HG02759 (cell line): ENCODE results near the gene SH3D21.
A peak's percentile ranks its signal among the peaks of the same experiment; 100 is the strongest.

Source experiments
- ATAC-seq: cut with Tn5 transposase; IDR thresholded peaks from one replicate; pipeline ENCODE4 v1.9.1; 2021; ENCODE audit warnings: mild to moderate bottlenecking, moderate library complexity; ENCODE audit not compliant: unreplicated experiment

SH3D21 gene

DNA sequence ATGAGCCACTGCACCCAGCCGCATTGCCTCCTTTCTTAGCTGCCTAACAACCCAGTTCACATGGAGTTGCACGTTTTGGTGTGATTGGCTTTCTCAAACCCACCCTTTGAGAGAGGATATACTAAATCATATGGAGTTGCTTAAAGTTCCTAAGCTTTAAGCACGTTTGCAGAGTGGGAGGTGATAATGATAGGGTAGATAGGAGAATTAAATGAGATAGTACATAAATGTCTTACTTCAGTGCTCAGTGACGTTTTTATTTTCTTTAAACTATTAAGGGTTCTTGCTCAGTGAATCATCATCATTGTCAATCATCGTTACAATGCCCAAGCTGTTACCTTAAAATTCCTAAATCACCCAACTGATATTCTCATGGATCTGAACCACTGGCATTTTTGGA is 2.9 kb upstream of the SH3D21 start:
- ATAC-seq, result no peak

DNA sequence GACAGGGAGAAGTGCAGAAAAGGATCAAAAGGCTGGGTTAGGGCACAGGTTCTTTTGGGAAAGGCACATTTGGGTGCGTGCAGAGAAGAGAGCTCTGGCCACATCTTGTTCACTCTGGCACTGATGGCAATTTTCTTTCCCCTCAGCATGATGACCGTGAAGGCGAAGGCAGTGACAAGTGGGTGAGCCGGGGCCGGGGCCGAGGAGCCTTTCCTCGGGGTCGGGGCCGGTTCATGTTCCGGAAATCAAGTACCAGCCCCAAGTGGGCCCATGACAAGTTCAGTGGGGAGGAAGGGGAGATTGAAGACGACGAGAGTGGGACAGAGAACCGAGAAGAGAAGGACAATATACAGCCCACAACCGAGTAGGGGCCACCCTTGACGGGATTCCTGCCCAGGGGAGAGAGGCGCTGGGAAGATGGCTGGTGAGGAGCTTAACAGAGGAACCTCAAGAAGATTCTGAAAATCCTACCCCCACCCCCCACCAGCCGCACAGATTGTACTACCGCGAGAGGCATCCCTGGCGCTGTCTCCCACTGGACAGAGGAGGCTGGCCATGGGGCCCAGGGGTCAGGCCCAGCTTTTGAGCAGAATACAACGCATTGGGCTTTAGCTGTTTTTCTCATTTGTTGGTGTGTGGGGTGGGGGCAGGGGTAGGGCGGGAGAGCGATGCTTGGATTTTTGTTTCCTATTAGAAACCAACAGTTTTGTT is 2.4 kb upstream of the SH3D21 start:
- no peak for ATAC-seq

DNA sequence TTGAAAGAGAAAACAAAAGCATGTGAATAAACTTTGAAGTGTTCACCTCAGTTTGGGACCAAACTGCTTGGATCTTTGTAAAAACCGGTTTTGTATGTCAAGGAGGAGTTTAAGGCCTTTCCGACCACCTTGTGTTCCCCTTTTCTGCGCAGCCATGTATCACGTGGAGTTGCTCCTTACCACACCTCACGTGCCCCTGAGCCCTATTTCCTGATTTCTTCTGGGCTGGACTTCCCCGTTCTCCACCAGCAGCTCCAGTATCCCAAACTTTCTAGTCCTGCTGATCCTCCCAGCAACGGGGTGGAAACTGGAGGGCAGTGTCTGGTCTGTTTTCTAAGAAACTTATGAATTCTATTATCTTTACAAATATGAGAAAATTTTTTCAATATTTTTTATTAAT is 1.6 kb upstream of the SH3D21 start:
- no peak for ATAC-seq

DNA sequence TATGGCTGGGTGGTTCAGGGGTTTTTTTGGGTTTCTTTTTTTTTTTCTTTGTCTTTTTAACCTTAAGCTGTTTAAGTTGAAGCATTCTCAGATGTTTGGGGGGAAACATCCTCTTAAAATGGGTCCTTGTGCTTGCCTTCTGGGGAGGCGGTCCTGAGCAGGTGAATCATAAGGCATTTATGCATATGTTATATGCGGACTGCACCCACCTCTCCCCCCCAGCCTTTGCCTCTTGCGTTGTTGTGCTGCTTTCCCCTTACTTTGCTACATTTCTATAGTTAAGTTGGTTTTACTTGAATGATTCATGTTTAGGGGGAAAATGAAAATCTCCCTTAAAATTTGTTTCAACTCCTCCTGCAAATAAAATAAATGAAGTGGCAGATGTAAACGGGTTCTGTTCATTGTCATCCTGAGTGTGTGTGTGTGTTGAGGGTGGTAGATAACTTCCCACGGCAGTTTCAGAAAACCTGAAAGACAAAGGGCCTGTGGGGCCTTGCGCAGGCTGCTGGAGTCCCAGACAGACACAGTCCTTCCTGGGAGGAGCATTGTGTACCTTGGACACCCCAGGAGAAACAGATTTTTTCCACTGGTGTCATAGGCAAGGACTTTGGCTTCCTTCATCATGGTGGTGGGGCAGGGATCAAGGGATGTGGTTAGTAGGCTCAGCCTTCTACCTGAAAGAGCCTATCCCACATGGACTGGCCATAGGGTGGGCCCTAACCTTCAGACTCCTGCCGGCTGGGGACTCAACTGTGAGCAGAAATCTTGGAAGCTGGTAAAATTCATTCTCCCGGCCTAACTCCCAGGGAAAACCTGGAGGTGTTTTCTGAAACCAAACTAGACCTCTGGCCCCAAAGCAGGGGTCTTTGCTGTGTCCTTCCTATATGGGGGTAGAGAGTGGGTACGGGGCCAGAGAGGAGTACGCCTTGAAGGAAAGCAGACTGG is 926 bp upstream of the SH3D21 start:
- no peak for ATAC-seq

DNA sequence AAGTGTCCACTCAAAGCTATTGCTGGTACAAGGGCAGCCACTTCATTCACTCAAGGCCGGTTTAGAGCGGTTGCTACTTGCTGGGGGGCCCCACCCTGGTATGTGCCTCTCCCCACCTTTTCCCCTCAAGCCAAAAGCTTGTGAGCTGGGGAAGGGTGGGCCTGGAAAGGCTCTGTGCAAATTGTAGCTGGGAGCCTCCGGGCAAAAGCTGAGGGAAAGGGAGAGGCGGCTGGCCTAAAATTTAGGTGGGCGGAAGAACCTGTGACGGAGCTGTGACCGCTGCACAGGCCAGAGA is 306 bp upstream of the SH3D21 start:
- ATAC-seq, result no peak

DNA sequence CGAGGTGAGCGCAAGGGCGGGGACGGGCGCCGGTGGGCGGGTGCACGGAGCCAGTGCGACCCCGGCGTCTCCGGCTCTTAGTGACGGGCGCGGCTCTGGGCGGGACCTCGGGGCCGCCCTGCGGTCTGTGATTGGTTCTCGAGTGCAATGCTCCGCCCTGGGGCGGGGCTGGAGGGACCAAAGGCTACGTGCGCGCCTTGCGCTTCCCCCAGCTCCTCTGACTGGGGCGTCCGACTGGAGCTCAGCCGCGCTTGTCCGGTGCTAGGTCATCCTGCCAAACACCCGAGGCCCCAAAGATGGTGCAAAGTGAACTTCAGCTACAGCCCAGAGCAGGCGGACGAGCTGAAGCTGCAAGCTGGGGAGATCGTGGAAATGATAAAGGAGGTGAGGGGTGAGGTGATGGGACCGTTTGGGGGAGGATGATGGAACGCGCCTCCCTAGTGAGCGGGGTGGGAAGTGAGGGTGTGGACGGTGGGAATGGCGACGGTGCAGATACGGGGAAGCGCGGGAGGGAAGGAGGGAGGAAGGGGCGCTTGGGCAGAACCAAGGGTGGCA is 811 bp downstream of the SH3D21 start:
- peak; percentile 97 for ATAC-seq

DNA sequence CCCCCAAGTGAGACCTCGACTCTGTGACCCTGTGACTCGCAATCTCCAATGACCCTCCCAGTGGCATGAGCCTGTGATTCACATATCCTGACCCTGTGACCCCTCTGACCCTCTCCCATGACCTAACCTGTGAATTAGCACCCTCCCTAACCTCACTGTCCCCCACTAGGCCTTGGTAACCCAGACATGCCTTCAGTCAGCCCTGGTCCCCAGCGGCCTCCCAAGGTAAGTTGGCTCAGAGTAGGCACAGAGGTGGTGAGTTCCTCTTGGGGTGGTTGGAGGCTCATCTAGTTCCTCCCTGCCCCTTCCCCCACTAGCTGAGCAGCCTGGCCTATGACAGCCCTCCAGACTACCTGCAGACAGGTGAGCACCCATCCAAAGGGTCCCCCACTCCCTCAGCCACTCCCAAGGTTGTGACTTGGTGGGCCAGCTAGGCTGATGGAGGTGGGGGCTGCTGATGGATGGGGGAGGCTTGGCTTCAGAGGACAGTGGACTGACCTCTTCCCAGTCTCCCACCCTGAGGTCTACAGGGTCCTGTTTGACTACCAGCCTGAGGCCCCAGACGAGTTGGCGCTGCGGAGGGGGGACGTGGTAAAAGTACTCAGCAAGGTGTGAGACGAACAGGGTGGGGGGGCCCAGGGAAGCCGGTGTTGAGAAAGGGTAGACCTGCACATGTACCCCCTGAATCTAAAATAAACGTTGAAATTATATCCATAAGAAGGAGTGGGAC is 1.6 kb downstream of the SH3D21 start:
- no peak for ATAC-seq

DNA sequence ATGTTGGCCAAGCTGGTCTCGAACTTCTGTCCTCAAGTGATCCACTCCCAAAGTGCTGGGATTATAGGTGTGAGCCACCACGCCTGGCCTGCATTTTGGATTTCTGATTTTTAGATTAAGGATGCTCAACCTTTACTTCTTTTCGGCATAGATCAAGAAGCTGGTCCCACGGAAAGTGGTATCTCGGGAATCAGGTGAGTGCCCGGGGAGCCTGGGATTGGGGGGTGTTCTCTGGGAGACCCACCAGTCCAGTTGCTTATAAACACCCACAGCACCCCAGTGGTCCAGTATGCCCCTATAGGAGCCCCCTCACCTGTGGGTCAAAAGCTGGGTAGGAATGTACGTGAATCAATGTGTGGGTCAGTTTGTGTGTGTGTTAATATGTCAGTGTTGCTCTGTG is 3.2 kb downstream of the SH3D21 start:
- ATAC-seq, result no peak

DNA sequence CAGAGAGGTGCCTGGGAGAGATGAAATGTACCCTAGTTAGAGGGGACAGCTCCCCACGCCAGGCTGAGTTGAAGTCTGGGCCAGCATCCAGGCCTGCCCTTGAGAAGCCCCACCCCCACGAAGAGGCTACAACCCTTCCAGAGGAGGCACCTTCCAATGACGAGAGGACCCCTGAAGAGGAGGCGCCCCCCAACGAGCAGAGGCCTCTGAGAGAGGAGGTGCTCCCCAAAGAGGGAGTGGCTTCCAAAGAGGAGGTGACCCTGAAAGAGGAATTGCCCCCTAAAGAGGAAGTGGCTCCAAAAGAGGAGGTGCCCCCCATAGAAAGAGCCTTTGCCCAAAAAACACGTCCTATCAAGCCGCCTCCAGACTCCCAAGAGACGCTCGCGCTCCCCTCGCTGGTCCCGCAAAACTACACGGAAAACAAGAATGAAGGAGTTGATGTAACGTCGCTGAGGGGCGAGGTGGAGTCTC is 14.2 kb downstream of the SH3D21 start:
- no peak for ATAC-seq

DNA sequence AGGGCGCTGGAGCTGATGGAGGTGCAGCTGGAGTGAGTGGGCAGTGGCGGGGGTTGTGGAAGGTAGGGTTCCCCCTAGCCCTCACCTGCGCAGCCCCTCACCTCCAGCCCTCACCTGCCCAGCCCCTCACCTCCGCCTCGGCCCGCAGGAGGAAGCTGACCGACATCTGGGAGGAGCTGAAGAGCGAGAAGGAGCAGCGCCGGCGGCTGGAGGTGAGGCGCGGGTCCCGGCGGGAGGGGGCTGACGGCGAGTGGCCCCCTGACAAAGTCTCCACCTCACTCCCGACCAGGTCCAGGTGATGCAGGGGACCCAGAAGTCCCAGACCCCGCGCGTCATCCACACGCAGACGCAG is 14.6 kb downstream of the SH3D21 start:
- ATAC-seq, result no peak

DNA sequence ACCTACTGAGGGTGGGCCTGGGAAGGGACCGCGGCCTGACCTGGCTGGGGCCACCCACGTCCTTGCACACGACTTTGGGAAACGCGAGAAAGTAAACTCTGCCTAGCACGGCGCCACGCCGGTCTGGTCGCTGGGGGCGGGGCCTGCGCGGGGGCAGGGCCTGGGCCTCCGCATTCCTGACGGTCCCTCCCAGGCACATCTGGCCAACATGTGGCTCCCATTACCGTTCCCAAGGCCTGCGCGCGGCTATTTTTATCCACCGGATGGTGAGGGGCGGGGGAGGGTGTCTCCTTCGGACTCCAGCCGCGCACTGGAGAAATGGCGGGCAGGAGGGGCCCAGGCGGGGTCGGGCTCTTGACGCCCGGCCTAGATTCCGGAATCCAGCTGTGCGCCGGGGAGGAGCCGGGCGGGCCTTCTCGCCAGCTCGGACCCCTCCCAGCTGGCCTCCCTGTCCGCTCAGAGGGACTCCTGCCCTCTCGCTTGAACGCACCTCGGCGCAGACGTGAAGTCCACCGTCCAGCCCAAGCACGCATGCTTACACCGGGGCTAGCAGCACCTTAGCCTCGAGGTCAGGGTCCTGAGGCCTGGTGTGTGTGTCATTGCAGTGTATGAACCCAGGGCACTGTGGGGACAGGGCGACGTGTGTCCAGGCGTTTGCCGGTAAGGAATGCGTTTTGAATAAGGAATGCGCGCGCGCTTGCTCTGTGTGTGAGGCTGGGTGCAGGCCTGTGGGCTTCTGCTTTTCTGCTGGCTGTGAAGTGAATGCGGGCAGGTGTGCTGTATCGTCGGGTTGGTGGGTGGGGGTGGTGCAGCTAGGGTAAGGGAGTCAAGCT is 15.2 kb downstream of the SH3D21 start:
- ATAC-seq, result no peak

DNA sequence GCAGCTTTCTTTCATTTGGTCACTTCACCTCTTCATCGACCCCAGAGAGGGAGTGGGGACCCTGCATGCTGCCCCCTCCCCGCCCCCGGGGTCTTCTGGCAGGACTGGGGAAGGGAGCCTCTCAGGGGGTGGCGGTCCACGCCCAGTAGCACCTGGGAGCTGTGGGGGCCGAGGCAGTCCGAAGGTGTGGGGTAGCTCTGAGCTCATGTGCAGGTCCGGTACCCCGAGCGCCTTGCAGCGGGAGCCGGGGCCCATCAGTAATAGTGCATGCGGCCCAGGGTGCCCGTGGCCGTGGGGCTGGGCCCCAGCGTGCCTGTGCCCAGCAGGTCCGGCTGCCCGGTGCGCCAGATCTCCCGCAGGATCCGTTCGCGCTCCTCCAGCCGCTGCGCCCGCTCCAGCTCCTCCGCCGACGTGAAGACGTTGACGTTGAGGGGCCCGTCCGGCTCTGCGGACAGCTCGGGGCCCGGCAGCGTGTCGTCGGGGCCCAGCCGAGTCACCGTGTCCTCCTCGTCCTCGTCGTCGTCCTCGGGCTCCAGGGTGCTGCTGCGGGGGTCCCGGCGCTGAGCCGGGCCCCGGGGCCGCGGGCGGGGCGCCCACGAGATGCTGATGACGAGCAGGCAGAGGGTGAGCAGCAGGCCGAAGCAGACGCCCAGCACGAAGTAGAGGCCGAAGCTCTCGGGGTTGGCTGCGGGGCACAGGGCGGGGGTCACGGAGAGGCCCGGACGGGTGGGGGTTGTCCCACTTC is 16.0 kb downstream of the SH3D21 start:
- ATAC-seq, result no peak

DNA sequence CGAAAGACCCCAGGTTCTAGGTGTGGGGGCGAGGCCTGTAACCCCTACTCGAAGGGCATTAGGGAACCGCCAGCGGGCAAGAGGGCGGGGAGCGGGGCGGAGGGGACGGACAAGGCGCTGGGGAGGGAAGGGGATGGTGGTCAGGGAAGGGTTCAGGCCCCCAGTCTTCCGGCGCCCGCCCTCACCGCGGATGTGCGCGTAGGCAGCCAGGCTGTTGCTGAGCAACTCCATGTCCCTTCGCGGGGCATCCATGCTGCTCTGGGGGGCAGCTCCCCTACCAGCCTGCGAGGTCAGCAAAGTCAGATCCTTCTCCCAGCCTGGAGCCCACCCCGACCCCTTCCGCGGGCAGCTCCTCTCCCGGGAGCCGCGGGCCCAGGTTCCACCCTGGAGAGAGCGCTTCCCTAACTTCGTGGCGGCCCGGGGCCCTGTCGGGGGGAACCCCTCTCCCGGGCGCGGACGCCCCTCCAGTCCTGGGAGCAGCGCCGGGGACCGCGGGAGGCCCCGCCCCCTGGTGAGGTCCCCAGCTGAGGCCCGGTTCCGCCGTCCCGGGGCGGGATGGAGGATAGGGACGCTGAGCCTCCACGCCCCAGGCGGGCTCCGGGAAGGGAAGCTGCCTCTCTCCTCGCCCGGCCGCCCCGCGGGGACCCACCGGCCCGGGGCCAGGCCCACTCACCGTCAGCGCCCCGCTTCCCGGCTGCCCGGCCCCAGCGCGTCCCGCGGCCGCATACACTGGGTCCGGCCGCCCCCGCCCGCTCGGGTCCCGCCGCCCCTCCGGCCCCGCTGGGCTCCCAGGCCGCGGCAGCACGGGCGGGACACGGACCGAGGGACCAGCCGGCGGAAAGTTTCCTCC is 16.8 kb downstream of the SH3D21 start:
- peak; percentile 33 for ATAC-seq

DNA sequence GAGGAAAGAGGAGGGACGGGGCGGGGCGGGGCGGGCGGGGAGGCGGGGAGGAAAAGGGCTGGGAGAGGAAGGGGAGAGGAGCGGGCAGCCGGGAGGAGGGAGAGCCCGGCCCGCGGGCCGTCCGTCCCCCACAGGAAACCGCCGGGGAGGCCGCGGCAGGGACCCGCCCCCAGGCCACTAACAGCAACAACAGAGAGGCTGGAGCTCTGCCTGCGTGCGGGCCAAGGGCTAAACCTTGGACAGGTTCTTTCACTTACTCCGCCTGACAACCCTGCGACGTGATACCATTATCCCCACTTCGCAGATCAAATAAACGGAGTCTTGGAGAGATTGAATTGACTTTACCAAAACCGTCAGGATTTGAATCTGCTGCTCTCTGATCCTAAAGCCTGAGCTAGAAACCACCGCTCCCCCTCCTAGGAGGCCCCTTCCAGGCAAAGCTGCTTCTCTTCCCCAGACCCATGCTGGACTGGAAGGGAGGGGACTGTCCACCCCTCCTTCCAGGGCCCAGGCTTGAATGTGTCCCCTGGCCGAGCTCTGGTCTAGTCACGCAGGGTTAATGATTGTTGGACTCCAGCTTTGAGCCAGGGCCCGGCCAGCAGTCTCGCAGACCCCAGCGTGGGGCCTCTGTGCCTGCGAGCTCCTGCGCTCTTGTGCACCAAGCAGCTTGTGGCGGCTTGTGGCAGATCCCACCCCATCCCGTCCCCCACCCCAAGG is 17.6 kb downstream of the SH3D21 start, which contains the start of gene EVA1B:
Gene EVA1B (minus strand): TSS at position 10 of the 717 bp plus-strand sequence. CDS start 608 bp downstream, outside the sequence.
- peak; percentile 45 for ATAC-seq

DNA sequence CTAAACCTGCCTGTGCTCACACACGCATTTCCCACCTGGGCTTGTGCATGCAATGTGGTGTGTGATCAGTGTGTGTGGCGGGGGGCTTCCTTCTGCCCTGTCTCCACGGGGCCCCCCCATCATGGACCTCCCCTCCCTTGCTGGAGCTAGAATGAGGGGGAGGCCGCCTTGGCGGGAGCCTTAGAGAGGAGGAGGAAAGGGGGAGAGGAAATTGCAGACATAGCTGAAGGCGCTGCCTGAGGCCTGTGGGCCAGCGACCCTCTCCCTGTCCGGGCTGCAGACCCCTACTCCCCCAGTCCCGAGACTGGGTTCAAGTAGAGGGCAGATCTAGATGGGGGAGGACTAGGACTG is 18.2 kb downstream of the SH3D21 start:
- ATAC-seq, result no peak

DNA sequence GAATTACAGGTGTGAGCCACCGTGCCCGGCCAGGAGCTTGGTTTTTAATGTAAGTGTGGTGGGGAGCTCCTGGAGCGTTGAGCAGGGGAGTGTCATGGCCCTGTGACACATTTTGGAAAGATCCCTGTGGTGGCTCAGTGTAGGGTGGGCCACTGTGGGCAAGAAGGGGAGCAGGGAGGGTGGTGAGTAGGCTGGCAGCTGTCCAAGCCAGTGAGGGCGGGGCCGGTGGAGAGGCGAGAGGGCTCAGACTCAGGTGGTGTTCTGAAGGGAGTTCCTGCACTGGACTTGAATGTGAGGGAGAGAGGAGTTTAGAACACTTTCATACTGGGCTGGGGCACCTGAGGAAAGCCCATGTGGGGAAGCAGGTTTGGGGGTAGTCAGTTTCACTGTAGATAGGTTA is 20.3 kb downstream of the SH3D21 start:
- no peak for ATAC-seq

DNA sequence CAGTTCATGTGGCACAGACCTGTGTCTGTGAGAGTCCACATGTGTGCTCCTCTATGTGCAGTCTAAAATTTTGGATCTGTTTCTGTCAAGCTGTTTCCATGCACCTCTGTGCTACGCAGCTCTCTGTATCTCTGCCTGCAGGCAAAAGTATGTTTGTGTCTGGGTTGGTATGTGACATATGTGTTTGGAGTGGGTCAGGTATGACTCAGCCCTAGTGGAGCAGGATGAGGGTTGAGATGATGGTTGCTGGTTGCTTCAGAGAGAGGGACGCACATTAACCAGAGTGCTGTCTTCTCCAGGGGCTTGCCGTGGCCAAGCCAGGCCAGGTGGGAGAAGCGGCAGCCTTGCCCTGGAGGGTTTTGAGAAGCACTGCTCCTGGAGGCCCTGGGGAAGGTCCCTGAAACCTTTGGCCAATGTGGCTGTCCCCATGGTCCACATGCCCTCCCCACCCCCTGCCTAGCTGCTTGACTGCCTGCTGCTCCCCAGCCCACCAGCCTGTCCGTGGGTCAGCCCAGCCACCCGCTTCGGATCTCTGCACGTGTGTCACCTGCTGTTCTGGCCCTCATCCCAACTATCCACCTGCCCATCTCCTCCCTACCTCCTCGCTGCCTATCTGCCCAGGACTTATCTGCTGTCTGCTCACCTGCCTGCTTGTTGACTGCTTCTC is 21.4 kb downstream of the SH3D21 start:
- no peak for ATAC-seq

DNA sequence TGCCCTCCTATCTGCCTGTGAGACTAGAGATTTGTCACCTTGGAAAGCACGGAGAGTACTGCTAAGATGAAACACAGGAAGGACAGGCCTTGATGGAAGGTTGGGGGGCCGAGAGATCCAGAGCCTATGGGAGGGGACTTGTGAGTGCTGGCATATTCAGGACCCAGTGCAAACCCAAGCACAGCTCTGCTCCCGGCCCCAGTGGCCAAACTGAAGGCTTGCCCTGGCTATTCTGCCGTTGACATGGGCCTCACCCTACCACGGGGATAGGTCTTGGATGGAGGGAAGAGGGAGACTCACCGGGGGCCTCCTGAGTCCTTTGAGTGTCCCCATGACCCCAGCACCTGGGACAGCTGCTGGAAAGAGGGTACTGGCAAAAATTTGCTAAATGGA is 21.9 kb downstream of the SH3D21 start:
- no peak for ATAC-seq
